ENCODE data around the gene NDST1.

NDST1 gene

DNA sequence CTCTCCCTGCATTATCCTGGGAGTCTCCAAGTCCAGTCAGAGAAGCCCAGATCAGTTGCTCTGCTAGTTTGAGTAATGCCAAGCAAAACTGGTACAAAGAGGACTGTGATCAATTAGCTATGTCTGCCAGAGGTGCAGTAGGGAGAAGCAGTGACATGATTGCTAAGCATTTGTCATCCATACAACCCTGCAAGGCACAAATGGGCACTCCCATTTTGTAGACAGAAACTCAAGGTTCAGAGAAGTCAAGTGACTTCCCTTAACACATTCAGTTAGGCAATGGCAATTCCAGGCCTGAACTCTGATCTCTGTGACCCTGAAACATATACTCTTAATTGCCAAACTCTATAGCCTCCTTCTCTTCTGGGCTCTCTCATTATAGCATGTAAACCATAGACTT lies 34.0 kb downstream of the NDST1 start:
- no peaks in the 10 kb centered on the region for H3K27me3 ChIP-seq (ENCODE audit: control insufficient read depth, insufficient read depth, low read length)
- peaks cover 66% of the 10 kb centered on the region for H3K36me3 ChIP-seq (ENCODE audit: control insufficient read depth, low read depth, low read length)
- no peak overlapping the region for H3K4me3 ChIP-seq (ENCODE audit: low read length)
- no peaks in the 10 kb centered on the region for H3K4me1 ChIP-seq (ENCODE audit: control insufficient read depth, low read depth, low read length)
- no peak overlapping the region for H3K27ac ChIP-seq (ENCODE audit: low read length)
- H3K9me3 ChIP-seq (ENCODE audit: control insufficient read depth, low read depth, low read length) = no peaks in the 10 kb centered on the region
- no peak overlapping the region for H3K9ac ChIP-seq (ENCODE audit: low read length)

DNA sequence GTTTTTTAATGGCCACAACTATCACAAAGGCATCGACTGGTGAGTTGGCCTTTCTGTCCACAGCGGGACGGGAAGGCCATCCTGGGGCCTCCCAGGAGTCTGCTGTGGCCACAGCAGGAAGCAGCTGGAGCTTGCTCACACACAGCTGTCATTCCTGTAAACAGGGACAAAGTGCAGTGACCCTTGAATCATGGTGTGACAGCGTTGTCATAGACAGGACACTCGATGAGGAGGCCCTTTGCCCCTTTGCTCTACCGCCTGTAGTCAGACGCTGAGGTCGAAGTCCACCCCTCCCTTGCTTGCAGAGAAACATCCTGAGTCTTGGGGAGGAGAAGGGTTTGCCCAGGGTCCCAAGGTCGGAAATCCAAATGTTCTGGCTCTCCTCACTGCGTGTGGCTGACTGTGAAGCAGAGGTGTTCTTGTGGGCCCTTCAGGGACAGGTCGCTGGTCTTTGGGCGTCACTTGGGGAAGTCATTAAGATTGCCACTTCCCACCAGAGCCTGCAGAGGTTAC lies 35.1 kb downstream of the NDST1 start:
- no peaks in the 10 kb centered on the region for H3K27me3 ChIP-seq (ENCODE audit: control insufficient read depth, insufficient read depth, low read length)
- H3K4me3 ChIP-seq (ENCODE audit: low read length) = no peak overlapping the region
- no peaks in the 10 kb centered on the region for H3K9me3 ChIP-seq (ENCODE audit: control insufficient read depth, low read depth, low read length)
- peaks cover 69% of the 10 kb centered on the region for H3K36me3 ChIP-seq (ENCODE audit: control insufficient read depth, low read depth, low read length)
- H3K27ac ChIP-seq (ENCODE audit: low read length) = no peak overlapping the region
- no peaks in the 10 kb centered on the region for H3K4me1 ChIP-seq (ENCODE audit: control insufficient read depth, low read depth, low read length)
- H3K9ac ChIP-seq (ENCODE audit: low read length) = no peak overlapping the region

DNA sequence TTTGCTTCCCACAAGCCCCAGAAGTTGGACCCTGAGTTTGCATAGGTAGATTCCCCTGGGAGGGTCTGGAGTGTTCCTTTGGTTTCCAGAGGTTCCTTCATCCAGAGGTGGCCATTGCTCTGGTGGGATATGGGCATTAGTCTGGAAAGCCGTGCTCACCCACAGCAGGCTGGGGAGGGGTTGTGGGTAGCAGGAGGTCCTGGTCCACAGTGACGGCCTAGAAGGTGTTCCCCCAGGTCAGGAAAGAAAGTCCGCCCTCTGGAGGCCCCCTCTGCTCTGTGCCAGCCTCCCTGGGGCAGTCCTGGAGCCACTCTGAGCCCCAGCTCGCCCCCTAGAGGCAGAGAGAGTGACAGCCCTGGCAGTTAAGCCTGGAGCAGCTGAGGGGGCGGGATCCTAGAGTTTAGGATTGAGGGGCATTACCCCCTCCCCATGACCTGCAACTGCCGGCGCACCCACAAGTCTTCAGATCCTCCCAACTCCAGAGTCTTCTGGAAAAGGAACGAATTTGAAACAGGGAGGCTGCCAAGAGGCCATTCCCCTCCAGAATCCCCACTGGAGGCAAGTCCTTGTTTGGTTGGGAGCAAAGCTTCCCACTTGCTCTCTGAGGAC lies 36.8 kb downstream of the NDST1 start:
- H3K9me3 ChIP-seq (ENCODE audit: control insufficient read depth, low read depth, low read length) = no peaks in the 10 kb centered on the region
- no peak overlapping the region for H3K9ac ChIP-seq (ENCODE audit: low read length)
- no peak overlapping the region for H3K4me3 ChIP-seq (ENCODE audit: low read length)
- H3K36me3 ChIP-seq (ENCODE audit: control insufficient read depth, low read depth, low read length) = peaks cover 62% of the 10 kb centered on the region
- no peaks in the 10 kb centered on the region for H3K27me3 ChIP-seq (ENCODE audit: control insufficient read depth, insufficient read depth, low read length)
- H3K4me1 ChIP-seq (ENCODE audit: control insufficient read depth, low read depth, low read length) = no peaks in the 10 kb centered on the region
- no peak overlapping the region for H3K27ac ChIP-seq (ENCODE audit: low read length)

DNA sequence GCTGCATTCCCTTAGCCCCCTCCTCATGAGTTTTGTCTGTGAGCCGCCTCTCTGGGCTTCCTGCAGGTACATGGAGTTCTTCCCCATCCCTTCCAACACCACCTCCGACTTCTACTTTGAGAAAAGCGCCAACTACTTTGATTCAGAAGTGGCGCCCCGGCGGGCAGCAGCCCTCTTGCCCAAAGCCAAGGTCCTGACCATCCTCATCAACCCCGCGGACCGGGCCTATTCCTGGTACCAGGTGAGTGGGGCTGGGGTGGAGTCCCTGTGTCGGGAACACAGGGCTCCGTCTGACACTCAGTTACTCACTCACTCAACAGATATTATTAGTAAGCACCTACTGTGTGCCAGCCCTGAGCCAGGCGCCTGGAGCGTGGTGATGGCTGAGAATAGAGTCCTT lies 37.3 kb downstream of the NDST1 start:
- no peaks in the 10 kb centered on the region for H3K9me3 ChIP-seq (ENCODE audit: control insufficient read depth, low read depth, low read length)
- no peak overlapping the region for H3K9ac ChIP-seq (ENCODE audit: low read length)
- H3K4me1 ChIP-seq (ENCODE audit: control insufficient read depth, low read depth, low read length) = no peaks in the 10 kb centered on the region
- H3K36me3 ChIP-seq (ENCODE audit: control insufficient read depth, low read depth, low read length) = peaks cover 62% of the 10 kb centered on the region
- H3K27me3 ChIP-seq (ENCODE audit: control insufficient read depth, insufficient read depth, low read length) = no peaks in the 10 kb centered on the region
- no peak overlapping the region for H3K4me3 ChIP-seq (ENCODE audit: low read length)
- H3K27ac ChIP-seq (ENCODE audit: low read length) = no peak overlapping the region

DNA sequence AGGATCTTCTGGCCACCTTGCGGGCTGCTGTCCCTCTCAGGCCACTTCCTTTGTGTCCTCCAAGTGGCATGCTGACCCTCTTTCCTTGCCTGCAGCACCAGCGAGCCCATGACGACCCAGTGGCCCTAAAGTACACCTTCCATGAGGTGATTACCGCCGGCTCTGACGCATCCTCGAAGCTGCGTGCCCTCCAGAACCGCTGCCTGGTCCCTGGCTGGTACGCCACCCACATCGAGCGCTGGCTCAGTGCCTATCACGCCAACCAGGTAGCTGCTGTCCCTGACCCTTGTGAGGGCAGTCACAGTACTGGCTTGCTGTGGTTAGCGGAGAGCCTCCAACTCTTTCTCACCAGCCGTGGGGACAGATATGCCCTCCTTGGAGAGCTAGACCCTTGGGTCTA lies 40.2 kb downstream of the NDST1 start:
- H3K4me3 ChIP-seq (ENCODE audit: low read length) = no peak overlapping the region
- H3K36me3 ChIP-seq (ENCODE audit: control insufficient read depth, low read depth, low read length) = peaks cover 53% of the 10 kb centered on the region
- no peaks in the 10 kb centered on the region for H3K9me3 ChIP-seq (ENCODE audit: control insufficient read depth, low read depth, low read length)
- H3K9ac ChIP-seq (ENCODE audit: low read length) = no peak overlapping the region
- H3K27me3 ChIP-seq (ENCODE audit: control insufficient read depth, insufficient read depth, low read length) = no peaks in the 10 kb centered on the region
- no peak overlapping the region for H3K27ac ChIP-seq (ENCODE audit: low read length)
- H3K4me1 ChIP-seq (ENCODE audit: control insufficient read depth, low read depth, low read length) = no peaks in the 10 kb centered on the region

DNA sequence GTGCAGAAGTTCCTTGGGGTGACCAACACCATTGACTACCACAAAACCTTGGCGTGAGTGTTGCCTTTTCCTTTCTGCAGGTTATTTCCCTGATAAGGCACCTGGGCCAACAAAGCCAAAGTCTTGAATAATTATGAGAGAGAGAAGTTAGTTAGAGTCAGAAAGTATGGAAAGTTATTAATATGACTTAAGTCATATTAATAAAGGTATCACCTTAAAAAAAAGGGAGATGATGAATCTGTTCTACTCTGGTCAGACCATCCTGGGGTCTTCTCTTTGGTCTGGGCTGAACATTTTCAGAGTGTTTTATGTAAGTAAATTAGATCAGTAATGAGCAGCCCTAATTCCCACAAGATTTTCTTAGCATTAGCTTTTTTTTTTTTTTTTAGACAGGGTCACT lies 41.8 kb downstream of the NDST1 start:
- Histone ChIP-seq H3K4me3 (ENCODE audit: low read length) (no peak overlapping the region), H3K4me1 (ENCODE audit: control insufficient read depth, low read depth, low read length) (no peaks in the 10 kb centered on the region), H3K36me3 (ENCODE audit: control insufficient read depth, low read depth, low read length) (peaks cover 59% of the 10 kb centered on the region), H3K27me3 (ENCODE audit: control insufficient read depth, insufficient read depth, low read length) (no peaks in the 10 kb centered on the region), H3K27ac (ENCODE audit: low read length) (no peak overlapping the region), H3K9me3 (ENCODE audit: control insufficient read depth, low read depth, low read length) (no peaks in the 10 kb centered on the region), H3K9ac (ENCODE audit: low read length) (no peak overlapping the region)

DNA sequence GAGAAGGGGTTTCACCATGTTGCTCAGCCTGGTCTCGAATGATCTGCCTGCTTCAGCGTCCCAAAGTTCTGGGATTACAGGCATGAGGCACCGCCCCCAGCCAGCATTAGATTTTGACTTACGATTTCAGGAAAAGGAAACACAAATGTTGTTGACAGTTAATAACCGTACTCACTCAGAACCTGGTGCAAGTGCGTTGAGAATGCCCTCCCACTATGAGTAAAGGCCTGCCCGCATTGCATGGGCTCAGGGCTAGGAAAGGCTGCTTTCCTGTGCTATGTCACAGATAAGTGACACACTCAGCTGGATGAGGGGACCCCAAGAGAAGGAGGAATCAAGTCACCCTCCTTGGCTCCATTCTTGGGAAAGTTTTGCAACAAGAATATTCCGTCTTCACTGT lies 42.4 kb downstream of the NDST1 start:
- H3K9ac ChIP-seq (ENCODE audit: low read length) = no peak overlapping the region
- no peak overlapping the region for H3K27ac ChIP-seq (ENCODE audit: low read length)
- H3K27me3 ChIP-seq (ENCODE audit: control insufficient read depth, insufficient read depth, low read length) = no peaks in the 10 kb centered on the region
- H3K4me3 ChIP-seq (ENCODE audit: low read length) = no peak overlapping the region
- peaks cover 57% of the 10 kb centered on the region for H3K36me3 ChIP-seq (ENCODE audit: control insufficient read depth, low read depth, low read length)
- no peaks in the 10 kb centered on the region for H3K9me3 ChIP-seq (ENCODE audit: control insufficient read depth, low read depth, low read length)
- no peaks in the 10 kb centered on the region for H3K4me1 ChIP-seq (ENCODE audit: control insufficient read depth, low read depth, low read length)

DNA sequence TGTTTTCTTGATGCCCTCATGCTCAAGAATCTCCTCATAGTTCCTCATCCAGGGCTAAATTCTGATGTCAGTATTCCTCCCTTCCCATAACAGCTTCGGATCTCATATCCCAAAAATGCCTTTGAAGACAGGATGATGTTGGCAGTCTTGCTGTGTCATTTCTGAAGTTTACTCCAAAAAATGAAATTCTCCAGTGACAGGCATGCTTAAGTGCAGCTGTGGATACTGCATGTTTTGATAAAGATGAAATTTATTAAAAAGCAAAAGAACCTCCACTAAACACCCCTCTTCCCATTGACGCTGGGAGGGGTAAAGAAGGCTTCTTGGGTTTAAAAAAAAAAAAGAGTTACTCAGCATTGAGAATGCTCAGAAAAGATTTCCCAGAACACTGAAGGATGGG lies 43.1 kb downstream of the NDST1 start:
- Histone ChIP-seq H3K4me3 (ENCODE audit: low read length) (no peak overlapping the region), H3K4me1 (ENCODE audit: control insufficient read depth, low read depth, low read length) (no peaks in the 10 kb centered on the region), H3K36me3 (ENCODE audit: control insufficient read depth, low read depth, low read length) (peaks cover 50% of the 10 kb centered on the region), H3K9ac (ENCODE audit: low read length) (no peak overlapping the region), H3K27me3 (ENCODE audit: control insufficient read depth, insufficient read depth, low read length) (no peaks in the 10 kb centered on the region), H3K9me3 (ENCODE audit: control insufficient read depth, low read depth, low read length) (no peaks in the 10 kb centered on the region), H3K27ac (ENCODE audit: low read length) (no peak overlapping the region)

DNA sequence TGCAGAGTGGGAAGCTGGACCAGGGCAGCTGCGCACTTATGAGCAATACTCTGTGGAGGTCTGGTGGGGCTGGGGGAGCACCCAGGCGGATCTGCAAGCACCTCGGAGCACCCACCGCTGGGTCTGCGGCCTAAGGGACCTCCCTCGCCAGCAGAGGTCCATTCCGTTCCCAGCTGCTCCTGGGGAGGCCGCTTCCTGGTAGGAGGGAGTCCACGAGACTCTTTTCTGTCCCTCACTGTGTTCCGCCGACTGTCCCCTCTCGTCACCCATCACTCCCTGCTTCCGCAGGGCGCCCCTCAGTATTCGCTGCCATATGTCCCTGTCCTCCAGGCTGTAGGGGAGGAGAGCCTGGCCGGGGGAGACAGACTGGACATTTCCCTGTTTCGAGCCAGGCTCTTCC lies 45.5 kb downstream of the NDST1 start:
- Histone ChIP-seq H3K27me3 (ENCODE audit: control insufficient read depth, insufficient read depth, low read length) (no peaks in the 10 kb centered on the region), H3K36me3 (ENCODE audit: control insufficient read depth, low read depth, low read length) (peaks cover 41% of the 10 kb centered on the region)

DNA sequence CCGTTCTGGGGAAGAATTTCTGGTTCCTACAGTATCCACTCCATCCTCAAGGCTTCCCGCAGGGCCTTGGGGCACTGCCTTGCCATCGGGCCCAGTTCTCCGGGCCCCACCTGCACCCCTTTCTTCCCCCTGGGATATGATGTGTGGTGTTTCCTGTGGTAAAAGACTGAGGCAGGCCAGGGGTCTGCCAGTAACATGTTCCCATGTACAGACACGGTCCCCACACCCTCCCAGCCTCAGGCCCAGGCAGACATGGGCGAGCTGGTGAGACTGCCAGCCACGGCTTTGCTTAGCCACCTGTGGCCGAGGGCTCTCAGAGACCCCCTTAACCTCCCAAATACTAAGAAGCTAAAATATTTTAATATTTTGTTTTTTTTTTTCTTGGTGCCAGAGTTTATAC lies 46.0 kb downstream of the NDST1 start:
- Histone ChIP-seq H3K9ac (ENCODE audit: low read length) (no peak overlapping the region), H3K4me1 (ENCODE audit: control insufficient read depth, low read depth, low read length) (no peaks in the 10 kb centered on the region), H3K9me3 (ENCODE audit: control insufficient read depth, low read depth, low read length) (no peaks in the 10 kb centered on the region), H3K27ac (ENCODE audit: low read length) (no peak overlapping the region), H3K36me3 (ENCODE audit: control insufficient read depth, low read depth, low read length) (peaks cover 41% of the 10 kb centered on the region), H3K27me3 (ENCODE audit: control insufficient read depth, insufficient read depth, low read length) (no peaks in the 10 kb centered on the region), H3K4me3 (ENCODE audit: low read length) (no peak overlapping the region)

More for the DNA sequence above, 45.5 kb downstream of the NDST1 start:
- Histone ChIP-seq H3K9me3 (ENCODE audit: control insufficient read depth, low read depth, low read length) (no peaks in the 10 kb centered on the region), H3K4me1 (ENCODE audit: control insufficient read depth, low read depth, low read length) (no peaks in the 10 kb centered on the region), H3K4me3 (ENCODE audit: low read length) (no peak overlapping the region), H3K9ac (ENCODE audit: low read length) (no peak overlapping the region), H3K27ac (ENCODE audit: low read length) (no peak overlapping the region)

DNA sequence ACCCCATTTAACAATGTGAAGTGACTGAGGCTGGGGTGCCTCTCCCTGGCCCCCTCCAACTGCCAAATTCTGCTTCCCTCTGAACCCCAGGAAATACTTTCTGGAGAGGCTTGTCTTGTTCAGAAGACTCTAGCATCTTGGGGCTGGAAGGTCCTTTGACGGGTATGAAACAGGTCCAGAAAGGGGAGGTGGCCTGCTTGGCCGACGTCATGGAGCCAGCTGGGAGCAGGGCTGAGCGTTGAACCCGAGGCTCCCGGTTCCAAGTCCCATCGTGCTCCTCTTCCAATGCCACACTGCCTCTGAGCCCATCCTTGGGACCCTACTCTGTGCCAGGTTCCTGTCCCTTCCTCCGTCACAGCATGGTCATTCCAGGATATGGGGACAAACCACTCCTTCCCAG lies 46.9 kb downstream of the NDST1 start:
- Histone ChIP-seq H3K4me3 (ENCODE audit: low read length) (no peak overlapping the region), H3K4me1 (ENCODE audit: control insufficient read depth, low read depth, low read length) (no peaks in the 10 kb centered on the region), H3K27me3 (ENCODE audit: control insufficient read depth, insufficient read depth, low read length) (no peaks in the 10 kb centered on the region), H3K27ac (ENCODE audit: low read length) (no peak overlapping the region), H3K9ac (ENCODE audit: low read length) (no peak overlapping the region), H3K36me3 (ENCODE audit: control insufficient read depth, low read depth, low read length) (peaks cover 35% of the 10 kb centered on the region), H3K9me3 (ENCODE audit: control insufficient read depth, low read depth, low read length) (no peaks in the 10 kb centered on the region)

DNA sequence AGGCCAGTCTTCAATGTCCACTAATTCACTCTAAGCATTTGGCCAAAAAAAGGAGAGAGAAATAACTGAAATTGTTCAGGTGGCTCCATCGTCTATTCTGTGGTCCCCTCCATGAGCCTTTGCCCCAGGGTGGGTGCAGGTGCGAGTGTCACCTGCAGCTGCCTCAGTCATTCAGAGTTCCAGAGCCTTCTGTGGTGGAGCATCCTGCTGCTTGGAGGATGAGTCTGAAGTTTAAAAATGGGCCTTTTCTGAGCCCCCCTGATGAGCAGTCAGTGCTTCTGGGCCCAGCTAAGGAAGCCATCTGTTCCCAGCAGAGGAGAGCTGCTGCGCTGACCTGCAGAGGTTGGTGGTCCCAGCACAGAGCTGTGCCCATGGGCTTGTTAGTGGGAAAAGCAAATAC lies 48.2 kb downstream of the NDST1 start:
- no peak overlapping the region for H3K27ac ChIP-seq (ENCODE audit: low read length)
- H3K4me3 ChIP-seq (ENCODE audit: low read length) = no peak overlapping the region
- H3K36me3 ChIP-seq (ENCODE audit: control insufficient read depth, low read depth, low read length) = peaks cover 23% of the 10 kb centered on the region
- H3K9me3 ChIP-seq (ENCODE audit: control insufficient read depth, low read depth, low read length) = no peaks in the 10 kb centered on the region
- no peaks in the 10 kb centered on the region for H3K27me3 ChIP-seq (ENCODE audit: control insufficient read depth, insufficient read depth, low read length)
- H3K4me1 ChIP-seq (ENCODE audit: control insufficient read depth, low read depth, low read length) = peaks cover 5% of the 10 kb centered on the region
- H3K9ac ChIP-seq (ENCODE audit: low read length) = no peak overlapping the region
